ACHN (cell line): ENCODE results near the gene NUP93.
"Not testable (repeated sequence)": the region's sequence is repeated elsewhere in the genome, so short reads cannot be mapped to it uniquely, and the experiment has no call there.

Experiments used
- DNase-seq: peaks from one replicate; pipeline ENCODE4 v3.0.0-alpha.2; 2015
- in situ Hi-C: cut with HindIII; loops from 2 replicates; pipeline ENCODE4 v1.10.0; 2017; ENCODE audit warnings: low sequenced_read_pairs, low pct_ligation_motif_present, low pct_unique_long_range_greater_than_20kb

Gene NUP93

DNA sequence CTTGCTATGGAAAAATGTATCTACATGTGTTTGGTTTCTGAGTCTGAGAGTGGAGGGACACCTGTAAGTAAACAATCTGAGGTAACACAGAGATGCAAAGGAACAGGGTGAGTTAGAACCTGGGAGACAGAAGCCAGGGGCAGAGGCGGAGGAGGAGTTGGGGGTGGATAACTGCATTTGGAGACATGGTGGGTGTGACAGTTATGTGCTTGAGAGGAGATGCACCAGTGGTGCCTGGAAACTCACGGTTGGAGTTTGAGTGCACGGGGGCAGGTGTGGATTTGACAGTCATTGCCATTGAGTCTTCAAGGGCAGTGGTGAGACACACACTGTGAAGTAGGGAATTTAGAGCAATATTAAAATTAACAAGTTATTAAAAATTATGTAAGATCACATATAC is 6.5 kb downstream of the NUP93 start:
- in situ Hi-C loops = no loop called here
- DNase-seq = no peak

DNA sequence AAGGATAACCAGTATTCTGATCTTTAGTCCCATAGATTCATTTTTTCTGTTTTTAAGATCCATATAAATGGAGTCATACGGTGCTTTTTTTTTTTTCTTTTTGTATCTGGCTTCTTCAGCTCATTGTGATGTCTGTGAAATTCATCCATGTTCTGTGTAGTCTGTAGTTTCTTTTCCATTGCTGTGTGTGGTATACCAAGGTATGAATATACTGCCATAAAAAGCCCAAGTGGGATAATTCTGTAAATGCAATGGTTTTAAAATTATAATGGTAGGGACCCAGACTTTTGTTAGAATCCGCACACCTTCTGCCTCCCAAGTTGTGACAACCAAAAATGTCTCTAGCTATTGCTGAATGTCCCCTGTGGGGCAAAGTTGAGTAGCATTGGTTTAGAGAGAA is 7.6 kb downstream of the NUP93 start:
- DNase-seq = no peak
- in situ Hi-C loops = no loop called here

DNA sequence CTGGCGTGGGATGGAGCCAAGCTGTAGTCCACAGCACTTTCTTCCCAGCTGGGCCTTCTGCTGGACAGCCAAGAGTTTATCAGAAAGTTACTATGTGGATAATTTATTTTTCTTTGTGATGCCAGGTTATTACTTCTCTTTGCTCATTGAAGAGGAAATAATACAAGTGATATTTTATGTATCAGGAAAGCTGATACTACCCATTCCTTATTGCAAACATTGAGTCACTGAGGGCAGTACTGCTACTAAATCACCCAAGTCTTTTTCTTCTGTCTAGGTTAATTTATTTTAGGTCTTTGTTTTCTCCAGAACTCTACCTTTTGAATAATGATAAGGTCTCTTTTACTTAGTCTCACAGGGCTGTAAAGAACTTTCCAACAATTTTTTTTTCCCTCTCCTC is 8.3 kb downstream of the NUP93 start:
- in situ Hi-C loops = no loop called here
- DNase-seq = no peak

DNA sequence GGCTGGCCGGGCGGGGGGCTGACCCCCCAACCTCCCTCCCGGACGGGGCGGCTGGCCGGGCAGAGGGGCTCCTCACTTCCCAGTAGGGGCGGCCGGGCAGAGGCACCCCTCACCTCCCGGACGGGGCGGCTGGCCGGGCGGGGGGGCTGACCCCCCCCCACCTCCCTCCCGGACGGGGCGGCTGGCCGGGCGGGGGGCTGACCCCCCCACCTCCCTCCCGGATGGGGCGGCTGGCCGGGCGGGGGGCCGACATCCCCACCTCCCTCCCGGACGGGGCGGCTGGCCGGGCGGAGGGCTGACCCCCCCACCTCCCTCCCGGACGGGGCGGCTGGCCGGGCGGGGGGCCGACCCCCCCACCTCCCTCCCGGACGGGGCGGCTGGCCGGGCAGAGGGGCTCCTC is 9.4 kb downstream of the NUP93 start:
- DNase-seq, in situ Hi-C loops: not testable (repeated sequence)

DNA sequence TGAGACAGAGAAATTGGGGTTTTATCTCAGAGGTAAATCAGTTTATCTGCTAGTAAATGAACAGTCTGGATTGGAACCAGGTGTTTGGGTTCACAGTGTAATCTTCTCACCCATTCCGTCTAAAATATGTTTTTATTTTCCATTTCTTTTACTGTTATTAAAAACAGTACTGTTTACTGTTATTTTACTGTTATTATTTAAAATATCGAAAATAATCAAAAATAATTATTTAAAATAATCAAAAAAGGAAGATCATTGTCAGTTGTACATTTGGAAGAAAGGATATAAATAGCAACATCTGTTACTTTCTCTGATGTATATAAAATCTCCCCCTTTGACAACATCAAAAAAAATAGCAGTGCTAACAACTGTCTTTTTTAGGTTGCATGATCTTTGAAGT is 11.5 kb downstream of the NUP93 start:
- DNase-seq = no peak

DNA sequence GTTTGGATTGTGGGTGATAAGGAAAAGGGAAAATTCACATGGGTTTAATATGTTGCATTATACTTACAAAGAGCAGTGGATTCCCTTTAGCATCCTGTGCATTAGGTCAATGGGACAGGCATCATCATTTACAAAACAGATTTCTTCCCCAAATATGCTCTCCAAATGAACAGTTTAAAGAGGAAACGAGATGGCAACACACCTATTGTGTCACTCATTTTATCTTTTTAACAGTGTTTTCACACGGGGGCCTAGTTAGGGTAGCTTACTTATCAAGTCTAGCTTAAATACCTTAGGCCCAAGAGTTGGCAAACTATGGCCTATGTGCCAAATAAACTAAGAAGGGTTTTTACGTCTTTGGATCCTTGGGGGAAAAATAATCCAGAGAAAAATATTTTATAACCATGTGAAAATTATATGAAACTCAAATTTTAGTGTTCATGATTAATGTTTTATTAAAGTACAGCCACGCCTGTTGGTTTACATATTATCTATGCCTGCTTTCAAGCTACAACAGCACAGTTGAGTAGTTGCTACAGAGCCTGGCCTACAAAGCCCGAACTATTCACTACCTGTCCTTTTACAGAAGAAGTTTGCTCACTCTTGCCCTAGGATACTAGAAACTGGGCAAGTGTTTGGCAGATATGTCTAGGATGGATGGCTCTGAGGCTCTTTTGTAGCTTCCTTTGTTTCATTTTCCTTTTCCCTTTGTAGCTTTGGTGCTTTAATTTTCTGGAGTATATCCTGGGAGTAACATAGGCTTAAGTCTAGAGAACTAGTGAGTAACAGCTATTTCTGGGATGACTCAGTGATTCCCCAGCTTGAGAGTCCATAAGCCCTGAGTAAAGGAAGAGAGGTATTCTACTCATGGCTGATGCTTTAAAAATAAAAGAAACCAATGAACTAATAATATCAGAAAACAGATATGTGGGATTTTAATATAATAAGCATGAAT is 12.4 kb downstream of the NUP93 start:
- in situ Hi-C loops = no loop called here
- DNase-seq = peak; percentile 91

More for the DNA sequence above, 11.5 kb downstream of the NUP93 start:
- in situ Hi-C loops = no loop called here

DNA sequence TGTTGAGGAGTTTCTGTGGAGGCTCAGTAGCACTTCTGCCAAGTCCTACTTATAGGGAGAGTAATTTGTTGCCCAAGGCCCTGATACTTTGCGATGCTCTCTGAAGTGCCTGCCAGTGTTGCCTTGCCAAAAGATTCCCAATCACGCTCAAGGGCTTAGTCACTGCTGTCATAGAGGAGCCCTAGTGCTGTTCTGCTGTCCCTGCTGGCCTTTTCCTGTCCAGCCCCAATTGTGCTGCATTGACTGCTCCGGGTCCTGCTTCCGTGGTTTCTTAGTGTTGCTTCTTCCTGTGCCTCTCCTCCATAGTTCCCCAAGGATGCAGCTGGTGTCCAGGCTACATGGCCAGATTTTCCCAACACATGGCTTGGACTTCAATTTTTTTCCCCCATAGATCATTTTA is 13.9 kb downstream of the NUP93 start:
- DNase-seq = peak; percentile 41
- in situ Hi-C loops = no loop called here

DNA sequence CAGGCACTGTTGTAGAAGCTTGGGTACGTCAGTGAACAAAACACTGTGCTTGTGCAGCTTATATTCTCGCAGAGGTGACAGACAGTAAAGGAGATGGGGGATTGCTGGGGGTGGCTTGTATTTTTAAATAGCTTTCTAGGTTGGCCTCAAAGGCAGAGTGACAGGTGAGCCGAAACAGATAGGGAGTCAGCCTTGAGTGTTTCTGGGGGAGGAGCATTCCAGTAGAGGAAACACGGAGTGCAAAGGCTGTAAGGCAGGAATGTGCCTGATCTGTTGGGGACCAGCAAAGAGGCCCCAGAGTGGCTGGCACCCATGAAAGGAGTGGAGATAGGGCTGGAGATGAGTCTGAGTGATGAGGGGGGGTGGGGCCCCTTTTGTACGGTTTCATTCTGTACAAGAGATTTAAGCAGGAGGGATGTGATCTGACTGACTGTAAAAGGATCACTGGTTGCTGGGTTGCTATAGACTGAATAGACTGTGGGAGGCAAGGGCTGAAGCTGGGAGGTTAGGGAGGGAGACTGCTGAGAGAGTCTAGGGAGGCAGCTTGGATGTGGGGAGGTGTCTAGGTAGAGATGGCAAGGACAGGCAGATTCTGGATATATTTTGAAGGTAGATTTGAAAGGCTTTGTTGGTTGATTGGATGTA is 15.2 kb downstream of the NUP93 start:
- in situ Hi-C loops = no loop called here
- no peak for DNase-seq

DNA sequence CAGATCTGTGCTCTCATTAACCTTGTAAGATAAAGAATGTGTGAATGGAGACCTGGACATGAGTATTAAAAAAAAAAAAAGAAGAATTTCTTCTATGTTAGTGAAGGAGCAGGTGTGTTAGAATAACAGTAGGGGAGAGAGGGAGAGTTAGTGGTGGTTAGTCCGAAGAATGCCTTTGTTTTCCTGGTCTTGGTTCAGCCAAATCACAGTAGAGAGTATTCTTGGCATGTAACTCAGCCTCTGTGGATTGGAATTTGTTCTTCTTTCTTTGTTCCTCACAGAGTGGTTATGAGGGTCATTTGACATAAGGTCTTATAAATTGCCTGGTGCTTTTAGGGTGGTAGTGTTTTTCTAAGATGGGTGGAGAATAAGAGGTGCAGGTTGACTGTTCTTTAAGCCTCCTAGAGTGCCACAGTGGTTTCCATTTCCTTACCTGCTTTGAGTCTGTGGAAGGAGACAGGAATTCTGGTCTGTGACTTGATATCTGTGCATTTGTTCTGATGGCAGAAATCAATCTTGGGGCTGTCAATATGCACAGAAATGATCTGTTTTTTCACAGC is 17.6 kb downstream of the NUP93 start:
- in situ Hi-C loops = no loop called here

DNA sequence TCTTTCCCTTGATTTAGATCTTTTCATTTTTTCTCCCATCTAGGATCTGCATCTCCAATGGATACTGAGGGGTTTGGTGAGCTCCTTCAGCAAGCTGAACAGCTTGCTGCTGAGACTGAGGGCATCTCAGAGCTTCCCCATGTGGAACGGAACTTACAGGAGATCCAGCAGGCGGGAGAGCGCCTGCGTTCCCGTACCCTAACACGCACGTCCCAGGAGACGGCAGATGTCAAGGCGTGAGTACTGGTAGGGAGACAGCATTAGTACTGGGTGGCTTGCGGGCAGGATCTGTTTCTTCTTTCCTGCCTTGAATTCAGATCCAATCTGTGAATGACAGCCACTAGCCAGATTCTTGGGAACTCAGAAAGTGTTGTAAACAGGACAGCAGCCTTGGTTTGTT is 18.3 kb downstream of the NUP93 start:
- in situ Hi-C loops = no loop called here

More for the DNA sequence above, 17.6 kb downstream of the NUP93 start:
- DNase-seq = no peak

DNA sequence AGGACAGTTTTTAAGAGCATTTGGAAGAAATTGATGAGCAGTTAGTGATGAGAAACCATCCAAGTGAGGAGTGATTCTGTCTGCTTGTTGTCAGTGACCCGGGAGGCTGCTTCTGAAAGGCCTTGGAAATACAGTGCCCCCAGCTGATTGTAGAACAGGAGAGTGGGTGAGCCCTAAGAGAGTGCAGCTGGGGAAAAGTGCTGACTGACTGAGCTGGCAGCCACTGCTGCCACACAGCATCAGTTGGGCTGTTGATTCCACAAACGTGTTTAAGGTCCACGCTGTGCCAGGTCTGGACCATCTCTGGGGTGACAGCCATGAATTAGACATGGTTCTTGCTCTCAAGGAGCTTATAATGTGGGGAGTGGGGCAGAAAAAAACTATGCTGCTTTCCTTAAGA is 18.9 kb downstream of the NUP93 start:
- no peak for DNase-seq
- in situ Hi-C loops = no loop called here

More for the DNA sequence above, 18.3 kb downstream of the NUP93 start:
- no peak for DNase-seq

DNA sequence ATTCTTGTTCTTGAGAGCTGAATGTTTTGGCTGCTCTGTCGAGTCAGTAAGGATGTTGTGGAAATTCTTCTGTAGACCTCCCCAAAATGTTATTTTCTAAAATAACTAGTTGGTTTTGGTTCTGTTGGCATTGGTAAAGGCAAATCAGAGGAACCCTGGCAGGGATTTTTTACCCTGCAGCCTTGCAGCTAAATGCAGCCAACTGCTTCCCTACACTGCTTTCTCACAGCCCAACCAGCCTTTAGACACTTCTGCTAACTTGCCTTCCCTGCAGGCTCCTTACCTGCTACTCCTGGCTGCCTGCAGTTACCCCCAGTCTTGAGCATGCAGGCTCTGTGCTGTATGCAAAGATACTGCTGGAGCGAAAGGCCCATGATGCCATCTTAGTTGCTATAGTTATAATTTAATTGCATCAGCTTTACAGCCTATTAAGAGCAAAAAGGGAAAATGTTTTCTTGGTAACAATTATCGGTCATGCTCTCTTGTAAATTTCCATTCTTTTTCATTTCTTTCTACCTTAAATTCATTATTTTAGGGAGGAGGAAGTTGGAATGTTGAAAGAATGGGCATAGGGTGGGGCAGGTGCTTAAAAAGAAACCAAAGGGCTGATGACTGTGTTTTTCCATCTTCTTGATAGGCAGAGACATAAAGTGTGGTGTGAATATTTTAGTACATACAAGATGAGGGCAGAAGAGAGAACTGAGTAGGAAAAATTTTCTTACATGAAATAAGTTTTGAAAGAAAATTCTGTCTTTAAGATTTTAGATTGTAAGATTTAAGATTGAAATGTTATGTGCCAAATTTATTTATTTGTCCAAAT is 20.0 kb downstream of the NUP93 start:
- in situ Hi-C loops = no loop called here
- DNase-seq = no peak

DNA sequence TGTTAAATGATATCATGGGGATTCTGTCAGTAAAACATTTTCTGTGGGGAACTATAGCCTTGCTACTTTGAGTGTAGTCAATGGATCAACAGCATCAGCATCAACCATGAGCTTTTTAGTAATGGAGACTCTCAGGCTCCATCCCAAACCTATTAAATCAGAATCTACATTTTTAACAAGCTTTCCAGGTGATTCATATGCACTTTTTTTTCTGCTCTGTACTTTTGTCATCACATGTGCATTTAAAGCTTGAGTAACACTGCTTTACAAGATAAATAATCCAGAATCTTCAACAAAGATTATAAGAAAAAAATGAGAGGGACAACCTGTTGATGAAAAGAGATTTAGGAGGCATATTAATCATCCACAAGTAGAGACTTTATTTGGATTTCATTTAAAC is 23.5 kb downstream of the NUP93 start:
- DNase-seq = no peak
- in situ Hi-C loops = no loop called here

DNA sequence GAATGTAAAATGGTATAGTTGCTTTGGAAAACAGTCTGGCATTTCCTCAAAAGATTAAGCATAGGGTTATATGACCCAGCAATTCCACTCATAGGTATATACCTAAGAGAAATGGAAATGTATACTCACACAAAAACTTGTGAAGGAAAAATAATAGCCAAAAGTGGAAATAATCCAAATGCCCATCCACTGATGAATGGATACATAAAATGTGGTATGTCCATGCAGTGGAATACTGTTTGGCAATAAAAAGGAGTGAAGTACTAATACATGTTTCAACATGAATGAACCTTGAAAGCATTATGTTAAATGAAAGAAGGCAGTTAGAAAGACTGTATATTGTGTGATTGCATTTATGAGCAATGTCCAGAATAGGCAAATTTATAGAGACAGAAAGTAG is 25.1 kb downstream of the NUP93 start:
- in situ Hi-C loops = no loop called here
- no peak for DNase-seq

DNA sequence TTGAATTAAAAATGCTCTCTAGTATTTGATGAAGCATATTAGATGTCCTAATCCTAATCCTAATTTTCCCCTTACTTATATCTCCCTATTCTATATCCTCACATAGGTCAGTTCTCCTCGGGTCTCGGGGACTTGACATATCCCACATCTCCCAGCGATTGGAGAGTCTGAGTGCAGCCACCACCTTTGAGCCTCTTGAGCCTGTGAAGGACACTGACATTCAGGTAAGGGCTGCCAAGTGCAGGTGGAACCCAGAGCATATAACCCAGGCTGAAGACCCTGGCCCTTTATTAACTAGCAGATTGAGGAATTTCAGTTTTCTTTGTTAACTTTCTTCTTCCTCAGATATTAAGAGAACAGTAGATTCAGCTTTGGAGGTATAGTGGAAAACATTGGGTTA is 28.5 kb downstream of the NUP93 start:
- no peak for DNase-seq
- in situ Hi-C loops = no loop called here

DNA sequence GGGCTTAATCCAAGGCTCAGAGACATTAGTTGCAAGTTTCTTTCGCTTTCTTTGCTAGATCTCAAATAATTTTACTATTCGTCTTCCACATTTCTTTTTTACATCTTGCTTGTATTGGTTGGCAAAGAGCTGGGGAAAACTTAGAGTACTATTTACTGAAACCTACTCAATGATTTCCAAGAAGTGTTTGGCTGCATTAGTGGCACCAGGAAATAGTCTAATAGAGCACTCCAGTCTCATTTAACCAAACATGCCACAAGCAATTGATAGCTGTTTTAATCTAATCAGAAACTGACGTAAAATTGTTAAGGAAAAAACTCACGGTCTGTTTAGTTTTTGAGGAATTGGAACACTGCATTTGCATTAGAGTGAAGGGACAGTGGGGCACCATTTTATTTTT is 29.0 kb downstream of the NUP93 start:
- in situ Hi-C loops = no loop called here
- no peak for DNase-seq

DNA sequence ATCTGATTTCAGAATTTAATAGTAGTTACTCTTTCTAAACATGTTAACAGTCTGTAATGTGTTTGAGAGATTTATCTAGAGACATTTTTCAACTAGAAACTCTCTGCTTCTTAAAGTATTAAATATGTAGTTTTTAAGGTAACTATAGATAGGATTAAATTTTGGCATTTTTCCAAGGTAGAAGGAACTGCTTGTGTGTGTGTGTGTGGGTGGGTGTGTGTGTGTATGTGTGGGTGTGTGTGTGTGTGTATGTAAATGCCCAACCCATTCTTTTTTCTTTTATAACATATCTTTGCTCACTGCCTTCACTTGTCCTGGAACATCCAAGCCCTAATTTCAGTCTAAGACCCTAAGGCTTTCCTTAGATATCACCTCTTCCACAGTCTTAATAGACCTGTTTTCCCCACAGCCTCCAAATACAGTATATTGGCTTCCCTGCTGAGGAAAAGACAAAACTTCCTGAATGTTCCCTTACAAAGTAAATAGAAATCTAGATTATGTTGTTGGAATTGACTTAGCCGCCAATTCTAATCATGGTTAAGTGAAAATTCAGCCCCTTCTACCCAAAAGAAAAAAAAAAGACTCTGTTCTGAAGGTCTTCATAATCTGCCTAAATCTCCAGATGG is 33.5 kb downstream of the NUP93 start:
- no peak for DNase-seq

DNA sequence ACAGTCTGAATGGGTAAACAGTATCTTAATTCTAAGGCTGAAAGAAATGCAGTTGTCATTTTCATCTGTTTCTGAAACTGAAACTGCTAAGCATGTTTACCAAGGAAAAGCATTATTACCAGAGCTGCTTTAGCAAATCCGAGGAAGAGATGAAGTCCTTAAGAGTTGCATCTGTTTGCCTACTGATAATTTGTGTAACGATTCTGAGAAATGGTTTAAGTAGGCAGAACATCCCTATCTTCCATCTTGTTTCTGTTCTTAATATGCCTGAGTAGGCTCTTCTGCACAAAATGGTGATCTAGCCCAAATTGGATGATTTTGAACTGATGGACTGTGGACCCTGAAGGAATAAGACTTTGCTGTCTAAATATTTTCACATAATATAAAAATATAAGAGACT is 34.9 kb downstream of the NUP93 start:
- DNase-seq = no peak
- in situ Hi-C loops = no loop called here

More for the DNA sequence above, 33.5 kb downstream of the NUP93 start:
- in situ Hi-C loops = no loop called here
